HEK293 (cell line): ENCODE results near the gene CAMTA2.
A peak's percentile ranks its signal among the peaks of the same experiment; 100 is the strongest.

Experiments used
- CTCF ChIA-PET: fragments of 350-600 bp; formaldehyde crosslinking; extraction: SDS; loops from one replicate; lab custom pipeline; 2021; ENCODE audit warnings: antibody characterized with exemption; lab: Yijun Ruan, JAX
- POLR2A ChIA-PET: fragments of 300-600 bp; formaldehyde crosslinking; extraction: SDS; loops from one replicate; lab custom pipeline; 2020; ENCODE audit warnings: antibody characterized with exemption, inconsistent platforms; lab: Yijun Ruan, JAX
- H3K27ac ChIP-seq: fragments of 200-500 bp; sonication (Bioruptor generic); 2 replicates; pipeline ENCODE4 v1.5.1; 2014; ENCODE audit warnings: low read depth, low read length, control low read depth, inconsistent platforms; ENCODE audit errors: extremely low read depth
- H3K36me3 ChIP-seq, 2 experiments: fragments of 200-500 bp in 1 of 2; sonication (Bioruptor generic) in 1 of 2; 1 replicate in 1 of 2; 2 replicates in 1 of 2; pipeline ENCODE4 v1.5.1; 2014 to 2017; ENCODE audit warnings: inconsistent platforms in 2 of 2, low read length in 2 of 2; ENCODE audit not compliant: control insufficient read depth in 2 of 2, insufficient read depth in 1 of 2
- H3K4me1 ChIP-seq: fragments of 200-500 bp; sonication (Bioruptor generic); 2 replicates; pipeline ENCODE4 v1.5.1; 2014; ENCODE audit warnings: mild to moderate bottlenecking, low read length, inconsistent platforms; ENCODE audit not compliant: control insufficient read depth, insufficient read depth
- H3K4me3 ChIP-seq: 2 replicates; pipeline ENCODE4 v1.5.1; 2011; ENCODE audit warnings: low read depth, mild to moderate bottlenecking, control low read depth, low read length, moderate library complexity
- H3K9me3 ChIP-seq: fragments of 200-500 bp; sonication (Bioruptor generic); 2 replicates; pipeline ENCODE4 v1.5.1; 2014; ENCODE audit warnings: low read depth, low read length, inconsistent platforms; ENCODE audit not compliant: control insufficient read depth, insufficient read depth
- BCL11A ChIP-seq: fragments of 450-650 bp; formaldehyde crosslinking; IDR thresholded peaks from 2 replicates; pipeline ENCODE4 v1.5.1; 2016; ENCODE audit warnings: low read depth, missing biosample characterization, missing genetic modification characterization
- GLIS2 ChIP-seq: fragments of 450-650 bp; formaldehyde crosslinking; IDR thresholded peaks from 2 replicates; pipeline ENCODE4 v1.5.1; 2016; ENCODE audit warnings: missing biosample characterization, missing genetic modification characterization
- KLF16 ChIP-seq: fragments of 450-650 bp; formaldehyde crosslinking; IDR thresholded peaks from 2 replicates; pipeline ENCODE4 v1.5.1; 2017; ENCODE audit warnings: missing biosample characterization, missing genetic modification characterization
- KLF17 ChIP-seq: fragments of 450-650 bp; formaldehyde crosslinking; IDR thresholded peaks from 2 replicates; pipeline ENCODE4 v1.5.1; 2016; ENCODE audit warnings: missing biosample characterization, missing genetic modification characterization
- PRDM1 ChIP-seq: fragments of 450-650 bp; formaldehyde crosslinking; IDR thresholded peaks from 2 replicates; pipeline ENCODE4; 2016; ENCODE audit warnings: missing biosample characterization, missing genetic modification characterization
- SALL2 ChIP-seq: fragments of 450-650 bp; formaldehyde crosslinking; IDR thresholded peaks from 2 replicates; pipeline ENCODE4 v1.5.0; 2017; ENCODE audit warnings: missing biosample characterization, mild to moderate bottlenecking, missing genetic modification characterization, borderline replicate concordance
- SCRT2 ChIP-seq: fragments of 450-650 bp; formaldehyde crosslinking; IDR thresholded peaks from 2 replicates; pipeline ENCODE4 v1.5.1; 2016; ENCODE audit warnings: missing biosample characterization, missing genetic modification characterization
- SP7 ChIP-seq: fragments of 450-650 bp; formaldehyde crosslinking; IDR thresholded peaks from 2 replicates; pipeline ENCODE4 v1.5.1; 2016; ENCODE audit warnings: missing biosample characterization, missing genetic modification characterization
- TCF7L2 ChIP-seq: IDR thresholded peaks from 2 replicates; pipeline ENCODE4 v1.6.1; 2011; ENCODE audit warnings: low read depth, mild to moderate bottlenecking, inconsistent platforms, low read length, moderate library complexity, borderline replicate concordance
- ZBTB1 ChIP-seq: fragments of 450-650 bp; formaldehyde crosslinking; IDR thresholded peaks from 2 replicates; pipeline ENCODE4 v1.5.1; 2016; ENCODE audit warnings: missing biosample characterization, missing genetic modification characterization
- ZBTB10 ChIP-seq: fragments of 450-650 bp; formaldehyde crosslinking; IDR thresholded peaks from 2 replicates; pipeline ENCODE4 v1.5.1; 2016; ENCODE audit warnings: missing biosample characterization, missing genetic modification characterization
- ZBTB26 ChIP-seq: fragments of 450-650 bp; formaldehyde crosslinking; optimal IDR thresholded peaks from 2 replicates; pipeline ENCODE3; 2016; ENCODE audit warnings: missing biosample characterization, mild to moderate bottlenecking, missing genetic modification characterization
- ZFP3 ChIP-seq: fragments of 450-650 bp; formaldehyde crosslinking; IDR thresholded peaks from 2 replicates; pipeline ENCODE4 v1.5.1; 2016; ENCODE audit warnings: low read depth, missing biosample characterization, missing genetic modification characterization
- ZIC2 ChIP-seq: fragments of 450-650 bp; formaldehyde crosslinking; IDR thresholded peaks from 2 replicates; pipeline ENCODE4 v1.5.1; 2016; ENCODE audit warnings: missing biosample characterization, missing genetic modification characterization
- ZNF140 ChIP-seq: fragments of 450-650 bp; formaldehyde crosslinking; IDR thresholded peaks from 2 replicates; pipeline ENCODE4 v1.5.1; 2016; ENCODE audit warnings: missing biosample characterization, missing genetic modification characterization
- ZNF292 ChIP-seq: fragments of 450-650 bp; formaldehyde crosslinking; IDR thresholded peaks from 2 replicates; pipeline ENCODE4 v1.5.1; 2016; ENCODE audit warnings: low read depth, missing biosample characterization, missing genetic modification characterization, borderline replicate concordance
- ZNF324 ChIP-seq: fragments of 450-650 bp; formaldehyde crosslinking; IDR thresholded peaks from 2 replicates; pipeline ENCODE4 v1.5.1; 2016; ENCODE audit warnings: missing biosample characterization, missing genetic modification characterization
- ZNF354C ChIP-seq: fragments of 450-650 bp; formaldehyde crosslinking; IDR thresholded peaks from 2 replicates; pipeline ENCODE4 v1.5.1; 2016; ENCODE audit warnings: missing biosample characterization, missing genetic modification characterization, low read depth, borderline replicate concordance
- ZNF501 ChIP-seq: fragments of 450-650 bp; formaldehyde crosslinking; IDR thresholded peaks from 2 replicates; pipeline ENCODE4 v1.5.1; 2016; ENCODE audit warnings: missing biosample characterization, missing genetic modification characterization
- ZNF521 ChIP-seq: fragments of 450-650 bp; formaldehyde crosslinking; IDR thresholded peaks from 2 replicates; pipeline ENCODE4 v1.5.1; 2017; ENCODE audit warnings: missing biosample characterization, mild to moderate bottlenecking, missing genetic modification characterization
- ZNF571 ChIP-seq: fragments of 450-650 bp; formaldehyde crosslinking; IDR thresholded peaks from 2 replicates; pipeline ENCODE4 v1.5.0; 2017; ENCODE audit warnings: missing biosample characterization, missing genetic modification characterization
- ZNF600 ChIP-seq: fragments of 450-650 bp; formaldehyde crosslinking; IDR thresholded peaks from 2 replicates; pipeline ENCODE4 v1.5.1; 2016; ENCODE audit warnings: missing biosample characterization, missing genetic modification characterization
- ZNF707 ChIP-seq: fragments of 450-650 bp; formaldehyde crosslinking; IDR thresholded peaks from 2 replicates; pipeline ENCODE4 v1.5.1; 2016; ENCODE audit warnings: missing biosample characterization, missing genetic modification characterization
- ZNF785 ChIP-seq: fragments of 450-650 bp; formaldehyde crosslinking; IDR thresholded peaks from 2 replicates; pipeline ENCODE4 v1.5.1; 2016; ENCODE audit warnings: missing biosample characterization, missing genetic modification characterization
- ZNF830 ChIP-seq: fragments of 450-650 bp; IDR thresholded peaks from 2 replicates; pipeline ENCODE4 v1.5.0; 2018; ENCODE audit warnings: missing biosample characterization, missing genetic modification characterization, low read depth, mild to moderate bottlenecking, moderate library complexity
- TF ChIP-seq, protein P1 (sequence below): fragments of 450-650 bp; formaldehyde crosslinking; IDR thresholded peaks from 2 replicates; pipeline ENCODE4 v1.5.1; 2016; ENCODE audit warnings: missing biosample characterization, missing genetic modification characterization
- TF ChIP-seq, protein P2 (sequence below): fragments of 450-650 bp; IDR thresholded peaks from 2 replicates; pipeline ENCODE4 v1.5.1; 2018; ENCODE audit warnings: missing biosample characterization, mild to moderate bottlenecking, missing genetic modification characterization

Gene CAMTA2

GRCh38 chr17:4940555-4941318 is 46.7 kb downstream of the CAMTA2 start (continued):
- TF ChIP-seq, protein P1, sequence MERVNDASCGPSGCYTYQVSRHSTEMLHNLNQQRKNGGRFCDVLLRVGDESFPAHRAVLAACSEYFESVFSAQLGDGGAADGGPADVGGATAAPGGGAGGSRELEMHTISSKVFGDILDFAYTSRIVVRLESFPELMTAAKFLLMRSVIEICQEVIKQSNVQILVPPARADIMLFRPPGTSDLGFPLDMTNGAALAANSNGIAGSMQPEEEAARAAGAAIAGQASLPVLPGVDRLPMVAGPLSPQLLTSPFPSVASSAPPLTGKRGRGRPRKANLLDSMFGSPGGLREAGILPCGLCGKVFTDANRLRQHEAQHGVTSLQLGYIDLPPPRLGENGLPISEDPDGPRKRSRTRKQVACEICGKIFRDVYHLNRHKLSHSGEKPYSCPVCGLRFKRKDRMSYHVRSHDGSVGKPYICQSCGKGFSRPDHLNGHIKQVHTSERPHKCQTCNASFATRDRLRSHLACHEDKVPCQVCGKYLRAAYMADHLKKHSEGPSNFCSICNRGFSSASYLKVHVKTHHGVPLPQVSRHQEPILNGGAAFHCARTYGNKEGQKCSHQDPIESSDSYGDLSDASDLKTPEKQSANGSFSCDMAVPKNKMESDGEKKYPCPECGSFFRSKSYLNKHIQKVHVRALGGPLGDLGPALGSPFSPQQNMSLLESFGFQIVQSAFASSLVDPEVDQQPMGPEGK (tag by site-specific recombination) = peak; percentile 75
- TF ChIP-seq ZNF501 (tag by site-specific recombination) = peak; percentile 14; the same call in 1 of the 2 replicates
- TF ChIP-seq ZNF600 (tag by site-specific recombination) = peak; percentile 55; the same call in 1 of the 2 replicates
- peak; percentile 68; the same call in 1 of the 2 replicates for TF ChIP-seq GLIS2 (tag by site-specific recombination)
- TF ChIP-seq ZBTB10 = no peak
- no peak for TF ChIP-seq ZNF140 (tag by site-specific recombination)
- TF ChIP-seq ZFP3 (tag by site-specific recombination) = no peak
- no peak for TF ChIP-seq ZNF324
- 0 out of 2 replicates have a peak, but pooled peaks have one; percentile 2 for TF ChIP-seq SP7
- peak; percentile 23; the same call in 1 of the 2 replicates for TF ChIP-seq PRDM1 (tag by site-specific recombination)
- peak; percentile 65 for TF ChIP-seq ZIC2 (tag by site-specific recombination)
- TF ChIP-seq, all 188 proteins: peak for 16

DNA sequence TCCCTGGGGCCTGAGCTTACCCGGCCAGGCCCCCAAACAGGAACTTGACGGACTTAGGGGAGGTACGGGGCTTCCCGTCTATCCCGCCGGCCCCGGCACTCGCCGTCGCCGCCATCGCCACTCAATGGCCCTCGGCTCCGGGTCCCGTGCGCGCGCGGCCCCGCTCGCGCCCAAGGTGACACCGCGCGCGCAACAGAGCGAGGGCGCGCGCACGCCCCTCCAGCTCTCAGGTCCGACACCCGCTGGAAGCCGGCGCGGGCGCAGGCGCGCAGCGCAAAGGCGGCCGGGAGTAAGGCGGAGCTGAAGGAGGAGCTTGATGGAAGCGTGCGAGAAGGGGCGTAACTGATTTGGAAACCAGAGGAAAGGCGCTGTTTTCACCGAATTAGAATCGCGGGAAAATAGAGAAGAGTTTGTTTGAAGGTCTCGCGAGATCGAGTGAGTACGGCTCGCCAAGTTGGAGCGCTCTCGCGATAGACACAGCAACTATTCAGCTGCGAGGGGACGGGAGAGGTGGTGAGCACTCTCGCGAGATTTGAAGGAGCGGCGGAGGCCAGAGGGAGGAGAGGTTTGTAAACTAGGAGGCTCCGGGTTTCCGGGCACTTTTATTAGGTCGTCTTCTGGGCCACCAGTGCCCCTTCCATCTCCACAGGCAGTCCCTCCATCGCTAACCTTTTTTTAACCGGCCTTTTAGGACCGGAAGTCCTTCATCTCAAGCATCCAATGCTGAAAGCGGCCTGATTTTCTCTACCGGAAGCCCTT is 47.5 kb downstream of the CAMTA2 start, which contains the start of the genes RNF167 and SLC25A11:
TSS of gene RNF167 (plus strand) at position 473 of the 759 bp plus-strand sequence. CDS start 642 bp downstream, outside the sequence.
TSS of gene SLC25A11 (minus strand) at position 251 of the 759 bp plus-strand sequence. CDS start at position 115, 136 bp downstream.
- POLR2A ChIA-PET = interaction anchor here (0.5 to 3.4 kb wide), 29 partner anchors 10 to 896 kb away, joined by 3 to 109 read pairs (median 4); partner anchors contain the start of genes CAMTA2, CHRNE, ENO3 and INCA1
- H3K36me3 ChIP-seq = peaks cover 42 to 73% of the 10 kb centered on the region in 2 experiments
- TF ChIP-seq ZNF785 (tag by site-specific recombination) = no peak
- TF ChIP-seq BCL11A (tag by site-specific recombination) = no peak
- TF ChIP-seq SALL2 (tag by site-specific recombination) = no peak
- TF ChIP-seq, protein P2, sequence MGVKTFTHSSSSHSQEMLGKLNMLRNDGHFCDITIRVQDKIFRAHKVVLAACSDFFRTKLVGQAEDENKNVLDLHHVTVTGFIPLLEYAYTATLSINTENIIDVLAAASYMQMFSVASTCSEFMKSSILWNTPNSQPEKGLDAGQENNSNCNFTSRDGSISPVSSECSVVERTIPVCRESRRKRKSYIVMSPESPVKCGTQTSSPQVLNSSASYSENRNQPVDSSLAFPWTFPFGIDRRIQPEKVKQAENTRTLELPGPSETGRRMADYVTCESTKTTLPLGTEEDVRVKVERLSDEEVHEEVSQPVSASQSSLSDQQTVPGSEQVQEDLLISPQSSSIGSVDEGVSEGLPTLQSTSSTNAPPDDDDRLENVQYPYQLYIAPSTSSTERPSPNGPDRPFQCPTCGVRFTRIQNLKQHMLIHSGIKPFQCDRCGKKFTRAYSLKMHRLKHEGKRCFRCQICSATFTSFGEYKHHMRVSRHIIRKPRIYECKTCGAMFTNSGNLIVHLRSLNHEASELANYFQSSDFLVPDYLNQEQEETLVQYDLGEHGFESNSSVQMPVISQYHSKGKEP (tag by site-specific recombination) = peak; percentile 32; the same call in 1 of the 2 replicates
- TF ChIP-seq ZBTB26 (tag by site-specific recombination) = peak; percentile 92
- peak; percentile 31; the same call in 1 of the 2 replicates for TF ChIP-seq SCRT2
- TF ChIP-seq ZNF707 = no peak
- no peak for TF ChIP-seq ZNF521
- TF ChIP-seq ZNF571 (tag by site-specific recombination) = no peak
- TF ChIP-seq ZNF354C (tag by site-specific recombination) = no peak
- peak; percentile 98 for TF ChIP-seq KLF16 (tag by site-specific recombination)
- no peak for TF ChIP-seq ZNF292 (tag by site-specific recombination)
- TF ChIP-seq TCF7L2 = no peak
- TF ChIP-seq ZNF830 = no peak
- TF ChIP-seq ZBTB1 (tag by site-specific recombination) = no peak
- TF ChIP-seq KLF17 = no peak; the same call in 1 of the 2 replicates

More for the DNA sequence above, 47.5 kb downstream of the CAMTA2 start, which contains the start of the genes RNF167 and SLC25A11:
- CTCF ChIA-PET = interaction anchor here (0.5 to 3.0 kb wide), 15 partner anchors 8 to 1060 kb away, joined by 3 to 20 read pairs (median 3); partner anchors contain the start of genes CHRNE and PFN1
- peak within 1 kb of the TSS; percentile 87 for H3K4me3 ChIP-seq
- peak within 1 kb of the TSS; percentile 93 for H3K27ac ChIP-seq
- no peaks in the 10 kb centered on the region for H3K9me3 ChIP-seq
- peaks cover 9% of the 10 kb centered on the region for H3K4me1 ChIP-seq
